DOHH2 (cell line): ENCODE results near the gene PAK1.

Experiments
- H3F3A ChIP-seq: fragments of 200-600 bp; sonication (generic), shearing (Covaris generic); 2 replicates; pipeline ENCODE4 v1.6.0; 2016; ENCODE audit warnings: antibody characterized with exemption, mild to moderate bottlenecking; ENCODE audit not compliant: control insufficient read depth, insufficient read depth
- H3K27ac ChIP-seq: fragments of 200-600 bp; sonication (generic); 2 replicates; pipeline ENCODE4 v1.5.1; 2014; ENCODE audit warnings: low read depth, mild to moderate bottlenecking, low read length, moderate library complexity
- H3K27me3 ChIP-seq: fragments of 200-600 bp; sonication (generic); 2 replicates; pipeline ENCODE4 v1.6.1; 2014; ENCODE audit warnings: mild to moderate bottlenecking, low read length, mixed read lengths; ENCODE audit not compliant: control insufficient read depth
- H3K36me3 ChIP-seq: fragments of 200-600 bp; sonication (generic); 2 replicates; pipeline ENCODE4 v1.6.1; 2014; ENCODE audit warnings: mild to moderate bottlenecking, low read length, moderate library complexity, mixed read lengths; ENCODE audit not compliant: control insufficient read depth
- H3K4me1 ChIP-seq: fragments of 200-600 bp; sonication (generic); 2 replicates; pipeline ENCODE4 v1.6.1; 2014; ENCODE audit warnings: mild to moderate bottlenecking, low read length, mixed read lengths; ENCODE audit not compliant: control insufficient read depth
- H3K4me2 ChIP-seq: fragments of 200-600 bp; sonication (generic); 2 replicates; pipeline ENCODE4 v1.6.0; 2014; ENCODE audit warnings: mild to moderate bottlenecking, low read length, moderate library complexity
- H3K4me3 ChIP-seq: fragments of 200-600 bp; sonication (generic); 2 replicates; pipeline ENCODE4 v1.5.1; 2014; ENCODE audit warnings: mild to moderate bottlenecking, low read length, mixed read lengths
- H3K79me2 ChIP-seq: fragments of 200-600 bp; sonication (generic); 2 replicates; pipeline ENCODE4 v1.6.1; 2014; ENCODE audit warnings: mild to moderate bottlenecking, low read length, mixed read lengths; ENCODE audit not compliant: control insufficient read depth
- H3K9me2 ChIP-seq: fragments of 200-600 bp; sonication (generic); replicated peaks from 2 replicates; pipeline ENCODE4 v1.6.1; 2014; ENCODE audit warnings: mild to moderate bottlenecking, low read length, mixed read lengths; ENCODE audit not compliant: control insufficient read depth
- H3K9me3 ChIP-seq: fragments of 200-600 bp; sonication (generic); 2 replicates; pipeline ENCODE4 v1.6.1; 2014; ENCODE audit warnings: antibody characterized with exemption, low read length, mixed read lengths; ENCODE audit not compliant: control insufficient read depth, insufficient read depth
- H4K20me1 ChIP-seq: fragments of 200-600 bp; sonication (generic); 2 replicates; pipeline ENCODE4 v1.6.0; 2014; ENCODE audit warnings: low read depth, mild to moderate bottlenecking, antibody characterized with exemption, low read length, moderate library complexity; ENCODE audit not compliant: control insufficient read depth, insufficient read depth
- EZH2phosphoT487 ChIP-seq: fragments of 200-600 bp; sonication (generic); IDR thresholded peaks from 2 replicates; pipeline ENCODE4 v1.6.1; 2017; ENCODE audit warnings: borderline replicate concordance, mild to moderate bottlenecking, antibody characterized with exemption, low read length, moderate library complexity, mixed read lengths
- TF ChIP-seq, protein P1 (sequence below): fragments of 200-600 bp; sonication (generic); IDR thresholded peaks from one replicate; pipeline ENCODE4 v1.5.1; 2014; ENCODE audit warnings: antibody characterized with exemption, mild to moderate bottlenecking, low read depth, low read length; ENCODE audit not compliant: poor library complexity, severe bottlenecking

Gene PAK1

DNA sequence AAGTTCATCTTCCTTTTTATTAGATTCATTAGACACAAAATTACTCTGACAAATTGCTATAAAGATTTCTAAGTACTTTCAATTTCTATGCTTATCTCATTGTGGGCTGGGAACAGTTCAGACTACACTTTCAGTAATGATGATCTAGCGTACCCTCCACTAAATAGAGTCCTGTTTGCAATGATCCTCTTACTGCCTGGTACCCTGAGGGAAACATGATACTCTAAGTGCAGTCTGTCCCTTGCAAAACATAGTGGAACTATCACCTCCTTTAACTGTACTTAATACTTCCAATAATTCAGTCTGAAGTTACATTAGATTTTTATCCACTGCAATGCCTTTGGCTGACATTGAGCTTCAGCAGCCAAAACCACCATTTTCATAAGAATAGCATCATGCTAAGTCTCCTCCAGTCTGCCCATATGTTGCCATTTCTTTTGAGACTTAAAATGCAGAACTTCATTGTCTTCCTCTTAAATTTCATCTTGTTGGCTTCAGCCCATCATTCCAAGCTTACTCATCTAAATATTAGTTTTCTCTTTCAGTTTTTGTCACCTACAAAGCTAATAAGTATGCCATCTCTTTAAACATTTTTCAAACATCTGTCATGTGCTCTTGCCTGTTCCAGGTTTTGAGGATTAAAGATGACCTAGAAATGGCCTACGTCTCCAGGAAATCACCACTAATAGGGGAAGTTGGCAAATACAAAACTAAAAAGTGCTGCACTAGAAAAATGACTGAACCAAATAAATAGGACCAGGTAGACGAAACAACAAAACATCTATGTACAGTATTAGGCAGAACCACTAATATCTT is 55.5 kb downstream of the PAK1 start:
- H3K9me2 ChIP-seq = no peaks in the 10 kb centered on the region
- no peaks in the 10 kb centered on the region for H4K20me1 ChIP-seq
- H3K9me3 ChIP-seq = no peaks in the 10 kb centered on the region
- no peaks in the 10 kb centered on the region for H3K79me2 ChIP-seq
- TF ChIP-seq, protein P1, sequence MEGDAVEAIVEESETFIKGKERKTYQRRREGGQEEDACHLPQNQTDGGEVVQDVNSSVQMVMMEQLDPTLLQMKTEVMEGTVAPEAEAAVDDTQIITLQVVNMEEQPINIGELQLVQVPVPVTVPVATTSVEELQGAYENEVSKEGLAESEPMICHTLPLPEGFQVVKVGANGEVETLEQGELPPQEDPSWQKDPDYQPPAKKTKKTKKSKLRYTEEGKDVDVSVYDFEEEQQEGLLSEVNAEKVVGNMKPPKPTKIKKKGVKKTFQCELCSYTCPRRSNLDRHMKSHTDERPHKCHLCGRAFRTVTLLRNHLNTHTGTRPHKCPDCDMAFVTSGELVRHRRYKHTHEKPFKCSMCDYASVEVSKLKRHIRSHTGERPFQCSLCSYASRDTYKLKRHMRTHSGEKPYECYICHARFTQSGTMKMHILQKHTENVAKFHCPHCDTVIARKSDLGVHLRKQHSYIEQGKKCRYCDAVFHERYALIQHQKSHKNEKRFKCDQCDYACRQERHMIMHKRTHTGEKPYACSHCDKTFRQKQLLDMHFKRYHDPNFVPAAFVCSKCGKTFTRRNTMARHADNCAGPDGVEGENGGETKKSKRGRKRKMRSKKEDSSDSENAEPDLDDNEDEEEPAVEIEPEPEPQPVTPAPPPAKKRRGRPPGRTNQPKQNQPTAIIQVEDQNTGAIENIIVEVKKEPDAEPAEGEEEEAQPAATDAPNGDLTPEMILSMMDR = no peak
- TF ChIP-seq EZH2phosphoT487 = no peak
- H3K4me3 ChIP-seq = no peak overlapping the region
- H3K36me3 ChIP-seq = no peaks in the 10 kb centered on the region
- no peaks in the 10 kb centered on the region for H3F3A ChIP-seq
- peaks cover 12% of the 10 kb centered on the region; the same call in 1 of the 2 replicates for H3K27me3 ChIP-seq
- no peak overlapping the region for H3K4me2 ChIP-seq
- 0 out of 2 replicates have a peak, but pooled peaks cover 5% of the 10 kb centered on the region for H3K4me1 ChIP-seq
- H3K27ac ChIP-seq = no peak overlapping the region

DNA sequence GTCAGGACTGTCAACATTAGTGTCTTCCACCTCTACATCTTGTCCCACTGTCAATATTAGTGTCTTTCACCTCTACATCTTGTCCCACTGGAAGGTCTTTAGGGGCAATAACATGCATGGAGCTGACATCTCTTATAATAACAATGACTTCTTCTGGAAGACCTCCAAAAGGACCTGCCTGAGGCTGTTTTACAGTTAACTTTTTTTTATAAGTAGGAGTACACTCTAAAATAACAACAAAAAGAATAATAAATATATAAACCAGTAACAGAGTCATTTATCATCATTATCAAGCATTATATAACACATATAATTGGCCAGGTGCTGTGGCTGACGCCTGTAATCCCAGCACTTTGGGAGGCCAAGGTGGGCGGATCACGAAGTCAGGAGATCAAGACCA is 57.5 kb downstream of the PAK1 start:
- H3K9me3 ChIP-seq = no peaks in the 10 kb centered on the region
- H3K79me2 ChIP-seq = no peaks in the 10 kb centered on the region
- no peaks in the 10 kb centered on the region for H3K36me3 ChIP-seq
- H3K4me3 ChIP-seq = no peak overlapping the region
- no peak overlapping the region for H3K4me2 ChIP-seq
- no peaks in the 10 kb centered on the region for H3K9me2 ChIP-seq
- H3F3A ChIP-seq = no peaks in the 10 kb centered on the region
- TF ChIP-seq EZH2phosphoT487 = no peak
- TF ChIP-seq, protein P1 = no peak
- peaks cover 6% of the 10 kb centered on the region; the same call in 1 of the 2 replicates for H3K27me3 ChIP-seq
- H4K20me1 ChIP-seq = no peaks in the 10 kb centered on the region
- H3K27ac ChIP-seq = no peak overlapping the region
- H3K4me1 ChIP-seq = peaks cover 10% of the 10 kb centered on the region

DNA sequence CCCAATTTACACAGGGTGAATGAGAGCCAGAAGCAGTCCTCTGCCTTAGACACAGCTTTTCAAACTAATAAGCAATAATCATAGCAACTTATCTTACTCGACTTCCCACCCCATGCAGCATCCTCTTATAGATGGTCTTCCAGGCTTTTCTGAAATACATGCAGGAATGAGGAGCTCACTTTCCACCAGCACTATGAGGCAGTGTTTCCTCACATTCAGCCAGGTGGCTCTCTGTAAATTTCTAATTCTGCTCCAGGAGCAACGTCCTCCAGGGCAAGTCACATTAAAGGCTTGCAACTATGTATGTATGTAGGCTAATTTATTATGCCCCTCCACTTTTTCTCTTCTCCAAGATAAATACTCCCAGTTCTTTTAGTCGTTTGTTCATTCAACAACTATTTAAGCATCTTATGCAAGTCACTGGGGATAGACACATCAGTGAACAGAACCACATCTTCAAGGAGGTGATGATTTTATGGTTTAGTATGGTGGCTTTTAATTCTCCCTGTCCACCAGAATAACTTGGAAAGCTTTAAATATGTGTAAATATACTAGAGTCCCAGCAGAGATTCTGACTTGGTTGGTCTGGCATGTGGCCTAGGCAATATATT is 59.9 kb downstream of the PAK1 start:
- no peaks in the 10 kb centered on the region for H4K20me1 ChIP-seq
- no peak overlapping the region for H3K4me2 ChIP-seq

More for the DNA sequence above, 59.9 kb downstream of the PAK1 start:
- Histone ChIP-seq H3K27me3 (peaks cover 2% of the 10 kb centered on the region; the same call in 1 of the 2 replicates), H3K4me1 (peaks cover 25% of the 10 kb centered on the region), H3K36me3 (no peaks in the 10 kb centered on the region), H3K79me2 (peaks cover 15% of the 10 kb centered on the region), H3K4me3 (no peak overlapping the region), H3K9me3 (no peaks in the 10 kb centered on the region), H3K9me2 (no peaks in the 10 kb centered on the region), H3F3A (no peaks in the 10 kb centered on the region), H3K27ac (no peak overlapping the region)
- TF ChIP-seq, protein P1 = no peak
- no peak for TF ChIP-seq EZH2phosphoT487
